Measurements from ENCODE around the gene PMCH. TPM values are rescaled to one million over a fixed set of nuclear protein-coding genes. Genes with fewer than 3 reads are reported as not detected.
"Not testable (repeated sequence)": the region's sequence is repeated elsewhere in the genome, so short reads cannot be mapped to it uniquely, and the experiment has no call there.

Gene PMCH
- polyA plus RNA-seq: not detected

DNA sequence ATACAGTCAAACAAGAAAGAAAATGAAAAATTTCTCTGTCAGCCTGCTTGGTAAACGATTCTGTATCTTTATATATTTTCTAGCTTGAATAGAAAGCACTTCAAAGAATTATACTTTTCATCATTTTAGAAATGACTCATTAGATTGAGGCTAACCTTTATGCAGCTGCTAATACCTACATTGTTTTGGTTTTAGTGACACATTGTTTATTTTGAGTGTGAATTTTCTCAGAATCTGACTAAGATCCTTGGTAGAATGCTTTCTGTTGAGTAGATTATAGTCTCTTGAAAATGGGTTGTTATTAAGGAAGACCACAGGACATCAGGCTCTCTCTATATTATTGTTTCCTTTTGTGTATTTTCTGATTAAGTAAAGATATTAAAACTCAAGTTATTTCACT is at the start of gene PMCH:
TSS of gene PMCH (minus strand) at position 45 of the 400 bp plus-strand sequence. CDS start 63 bp downstream, outside the sequence.
- no peak within 1 kb of the TSS for H3K27ac Mint-ChIP-seq
- no peaks in the 10 kb centered on the region for H3K9me3 Mint-ChIP-seq
- H3K27me3 Mint-ChIP-seq: no peaks in the 10 kb centered on the region
- no peak within 1 kb of the TSS for H3K4me3 Mint-ChIP-seq
- H3K4me1 Mint-ChIP-seq: peaks cover 0 to 3% (median 0%) of the 10 kb centered on the region in 3 donors
- H3K36me3 Mint-ChIP-seq: no peaks in the 10 kb centered on the region

DNA sequence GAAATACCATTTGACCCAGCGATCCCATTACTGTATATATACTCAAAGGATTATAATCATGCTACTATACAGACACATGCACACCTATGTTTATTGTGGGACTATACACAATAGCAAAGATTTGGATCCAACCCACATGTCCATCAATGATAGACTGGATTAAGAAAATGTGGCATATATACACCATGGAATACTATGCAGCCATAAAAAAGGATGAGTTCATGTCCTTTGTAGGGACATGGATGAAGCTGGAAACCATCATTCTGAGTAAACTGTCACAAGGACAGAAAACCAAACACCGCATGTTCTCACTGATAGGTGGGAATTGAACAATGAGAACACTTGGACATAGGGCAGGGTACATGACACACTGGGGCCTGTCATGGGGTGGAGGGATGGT is 43.2 kb upstream of the PMCH start:
- not testable (repeated sequence) for H3K36me3 Mint-ChIP-seq, H3K27ac Mint-ChIP-seq, H3K4me3 Mint-ChIP-seq, H3K4me1 Mint-ChIP-seq, H3K27me3 Mint-ChIP-seq
- H3K9me3 Mint-ChIP-seq: peaks cover 7 to 15% (median 10%) of the 10 kb centered on the region in 3 donors

- no peak overlapping the region for H3K4me3 Mint-ChIP-seq
These were observed 37.0 kb upstream of the PMCH start for GRCh38 chr12:102234599-102234998.

GRCh38 chr12:102232446-102232845 is 34.8 kb upstream of the PMCH start:
- peaks cover 1% of the 10 kb centered on the region for H3K27me3 Mint-ChIP-seq
- H3K4me3 Mint-ChIP-seq: no peak overlapping the region
- H3K9me3 Mint-ChIP-seq: peaks cover under 1 to 2% (median 2%) of the 10 kb centered on the region in 3 donors
- no peaks in the 10 kb centered on the region for H3K36me3 Mint-ChIP-seq
- H3K4me1 Mint-ChIP-seq: no peaks in the 10 kb centered on the region
- H3K27ac Mint-ChIP-seq: no peak overlapping the region

More at GRCh38 chr12:102234599-102234998, 37.0 kb upstream of the PMCH start:
- H3K27me3 Mint-ChIP-seq: peaks cover 3% of the 10 kb centered on the region
- peaks cover 5 to 7% (median 5%) of the 10 kb centered on the region in 3 donors for H3K9me3 Mint-ChIP-seq
- no peaks in the 10 kb centered on the region for H3K4me1 Mint-ChIP-seq
- no peak overlapping the region for H3K27ac Mint-ChIP-seq
- H3K36me3 Mint-ChIP-seq: peaks cover 3% of the 10 kb centered on the region

DNA sequence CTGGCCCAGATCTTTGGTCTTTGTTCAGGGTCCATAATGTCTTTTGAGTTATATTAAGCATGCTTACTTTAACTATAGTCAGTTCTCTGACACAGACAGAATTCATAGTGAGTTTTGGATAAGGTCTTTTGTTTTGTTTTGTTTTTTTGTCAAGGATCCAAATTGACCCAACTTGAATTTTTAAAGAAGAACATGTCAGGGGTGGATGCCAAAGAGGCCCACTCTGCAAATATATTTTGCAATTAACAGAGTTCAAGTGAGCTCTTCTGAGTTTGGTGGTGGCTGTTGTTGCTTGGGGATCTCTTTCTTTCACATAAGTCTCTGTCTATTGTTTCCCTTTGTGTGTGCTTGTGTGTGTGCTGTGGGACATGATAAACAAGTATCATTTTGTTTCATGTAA is 34.4 kb upstream of the PMCH start:
- Mint-ChIP-seq H3K36me3 (no peaks in the 10 kb centered on the region), H3K4me3 (no peak overlapping the region), H3K27ac (no peak overlapping the region), H3K4me1 (no peaks in the 10 kb centered on the region), H3K27me3 (peaks cover 1% of the 10 kb centered on the region), H3K9me3 (peaks cover 0 to 2% (median 0%) of the 10 kb centered on the region in 3 donors)

DNA sequence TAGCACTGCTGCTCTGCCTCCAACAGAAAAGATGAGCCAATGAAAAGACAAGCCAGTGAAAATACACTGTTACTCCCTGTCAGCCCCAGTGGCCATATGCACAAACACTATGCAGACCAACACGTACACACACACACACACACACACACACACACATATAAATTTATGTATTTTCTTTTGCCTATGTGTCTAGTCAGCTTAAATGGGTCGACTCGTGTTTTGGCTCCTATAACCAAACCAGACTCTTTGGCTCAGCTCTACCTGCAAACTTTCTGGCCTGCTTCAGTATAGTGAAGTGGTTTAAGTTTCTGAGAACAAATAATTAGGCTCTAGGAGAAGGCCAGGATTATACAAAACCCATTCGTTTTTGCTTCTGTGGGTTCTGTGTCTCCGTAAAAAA is 30.3 kb upstream of the PMCH start:
- Mint-ChIP-seq H3K9me3 (no peaks in the 10 kb centered on the region), H3K27ac (no peak overlapping the region), H3K36me3 (no peaks in the 10 kb centered on the region), H3K4me3 (no peak overlapping the region), H3K4me1 (no peaks in the 10 kb centered on the region), H3K27me3 (peaks cover 1% of the 10 kb centered on the region)

GRCh38 chr12:102220736-102221135 is 23.1 kb upstream of the PMCH start:
- H3K9me3 Mint-ChIP-seq: no peaks in the 10 kb centered on the region
- H3K27me3 Mint-ChIP-seq: no peaks in the 10 kb centered on the region
- no peaks in the 10 kb centered on the region for H3K4me1 Mint-ChIP-seq
- H3K4me3 Mint-ChIP-seq: no peak overlapping the region
- no peaks in the 10 kb centered on the region for H3K36me3 Mint-ChIP-seq
- H3K27ac Mint-ChIP-seq: no peak overlapping the region

DNA sequence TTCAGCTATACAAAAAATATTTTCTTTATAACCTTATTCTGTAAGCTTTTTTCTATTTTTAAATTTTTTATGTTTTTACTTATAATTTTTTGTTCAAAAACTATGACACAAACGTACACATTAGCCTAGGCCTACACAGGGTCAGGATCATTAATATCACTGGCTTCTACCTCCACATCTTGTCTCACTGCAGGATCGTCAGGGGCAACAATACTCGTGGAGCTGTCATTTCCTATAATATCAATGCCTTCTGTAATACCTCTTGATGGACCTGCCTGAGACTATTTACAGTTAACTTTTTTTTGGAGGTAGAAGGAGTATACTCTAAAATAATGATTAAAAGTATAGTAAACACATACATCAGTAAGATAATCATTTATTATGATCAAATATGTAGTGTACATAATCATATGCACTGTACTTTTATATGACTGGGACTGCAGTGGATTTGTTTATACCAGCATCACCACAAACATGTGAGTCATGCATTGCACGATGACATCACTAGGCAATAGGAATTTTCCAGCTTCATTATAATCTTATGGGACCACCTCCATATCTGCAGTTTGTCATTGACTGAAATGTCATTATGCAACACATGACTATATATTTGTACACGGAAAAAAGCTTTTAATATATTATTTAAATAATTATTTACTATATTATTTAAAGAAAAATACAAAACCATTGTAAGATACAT is 18.5 kb upstream of the PMCH start:
- Mint-ChIP-seq H3K4me3 (no peak overlapping the region), H3K27ac (no peak overlapping the region), H3K36me3 (no peaks in the 10 kb centered on the region), H3K27me3 (no peaks in the 10 kb centered on the region), H3K4me1 (no peaks in the 10 kb centered on the region), H3K9me3 (no peaks in the 10 kb centered on the region)

- Mint-ChIP-seq H3K4me3 (no peak overlapping the region), H3K36me3 (peaks cover 8% of the 10 kb centered on the region), H3K9me3 (peaks cover 2 to 14% (median 8%) of the 10 kb centered on the region in 3 donors), H3K27me3 (no peaks in the 10 kb centered on the region), H3K4me1 (no peaks in the 10 kb centered on the region), H3K27ac (no peak overlapping the region)
These were observed 6.4 kb upstream of the PMCH start for GRCh38 chr12:102204025-102204424.

DNA sequence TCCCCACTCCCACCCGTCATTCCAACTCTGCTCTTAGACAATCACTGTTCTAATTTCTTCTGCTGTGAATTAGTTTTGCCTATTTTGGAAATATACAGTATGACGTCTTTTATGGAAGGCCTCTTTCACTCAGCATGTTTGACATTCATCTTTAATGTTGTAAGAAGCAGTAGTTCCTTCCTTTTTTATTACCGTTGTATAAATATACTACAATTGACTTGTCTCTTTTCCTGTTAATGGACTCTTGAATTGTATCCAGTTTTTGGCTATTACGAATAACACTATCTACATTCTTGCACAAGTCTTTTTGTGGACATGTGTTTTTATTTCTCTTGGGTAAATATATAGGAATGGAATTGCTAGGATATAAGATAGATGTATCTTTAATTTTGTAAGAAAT is 4.9 kb upstream of the PMCH start:
- Mint-ChIP-seq H3K9me3 (peaks cover 0 to 8% (median 2%) of the 10 kb centered on the region in 3 donors), H3K4me1 (no peaks in the 10 kb centered on the region), H3K4me3 (no peak overlapping the region), H3K36me3 (peaks cover 8% of the 10 kb centered on the region), H3K27me3 (no peaks in the 10 kb centered on the region), H3K27ac (no peak overlapping the region)

GRCh38 chr12:102201436-102202061 is 3.9 kb upstream of the PMCH start:
- Mint-ChIP-seq H3K9me3 (peaks cover 0 to 4% (median 0%) of the 10 kb centered on the region in 3 donors), H3K27ac (no peak overlapping the region), H3K4me1 (peaks cover 0 to 1% (median 0%) of the 10 kb centered on the region in 3 donors), H3K4me3 (no peak overlapping the region), H3K36me3 (peaks cover 5% of the 10 kb centered on the region), H3K27me3 (no peaks in the 10 kb centered on the region)

DNA sequence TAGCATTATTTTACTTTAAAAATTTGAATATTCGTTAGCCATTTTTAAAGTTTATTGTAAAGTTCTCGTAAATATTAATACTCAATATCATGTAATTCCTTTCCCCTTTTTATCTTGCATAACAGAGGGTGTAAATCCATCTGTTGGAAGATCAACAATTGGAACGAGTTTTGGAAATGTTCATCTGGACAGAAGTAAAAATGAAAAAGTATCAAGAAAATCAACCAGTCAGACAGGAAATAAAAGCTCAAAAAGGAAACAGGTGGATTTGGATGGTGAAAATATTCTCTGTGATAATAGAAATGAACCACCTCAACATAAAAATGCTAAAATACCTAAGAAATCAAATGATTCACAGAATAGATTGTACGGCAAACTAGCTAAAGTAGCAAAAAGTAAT is 1.8 kb downstream of the PMCH start:
- H3K27ac Mint-ChIP-seq: no peak overlapping the region
- H3K36me3 Mint-ChIP-seq: no peaks in the 10 kb centered on the region
- H3K9me3 Mint-ChIP-seq: no peaks in the 10 kb centered on the region
- H3K4me1 Mint-ChIP-seq: peaks cover 0 to 3% (median 0%) of the 10 kb centered on the region in 3 donors
- H3K27me3 Mint-ChIP-seq: no peaks in the 10 kb centered on the region
- H3K4me3 Mint-ChIP-seq: no peak overlapping the region

- H3K36me3 Mint-ChIP-seq: peaks cover 3% of the 10 kb centered on the region
- H3K9me3 Mint-ChIP-seq: no peaks in the 10 kb centered on the region
- no peak overlapping the region for H3K27ac Mint-ChIP-seq
- H3K27me3 Mint-ChIP-seq: no peaks in the 10 kb centered on the region
- peaks cover 0 to 1% (median 0%) of the 10 kb centered on the region in 3 donors for H3K4me1 Mint-ChIP-seq
- H3K4me3 Mint-ChIP-seq: no peak overlapping the region
These were observed 15.0 kb downstream of the PMCH start for GRCh38 chr12:102182635-102183034.

DNA sequence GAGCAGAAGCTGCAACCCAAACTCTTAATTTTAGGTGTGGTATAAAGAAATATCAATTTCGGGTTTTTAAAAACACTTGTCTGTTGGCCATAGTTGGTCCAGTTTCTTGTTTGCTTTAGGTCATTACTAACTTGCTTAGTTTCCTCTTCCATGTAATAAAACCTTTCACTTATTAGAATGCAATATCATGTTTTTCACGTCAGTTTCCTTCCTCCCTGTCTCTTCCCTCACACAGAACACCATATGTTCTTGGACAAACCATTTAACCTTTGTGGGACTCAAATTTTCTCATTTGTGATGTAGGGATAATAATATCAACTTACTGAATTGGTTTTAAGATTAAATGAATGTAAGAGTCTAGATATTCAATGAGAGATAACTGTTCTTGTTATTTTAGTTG is 22.9 kb downstream of the PMCH start:
- no peak overlapping the region for H3K27ac Mint-ChIP-seq
- H3K9me3 Mint-ChIP-seq: no peaks in the 10 kb centered on the region
- H3K36me3 Mint-ChIP-seq: peaks cover 4% of the 10 kb centered on the region
- H3K27me3 Mint-ChIP-seq: no peaks in the 10 kb centered on the region
- no peaks in the 10 kb centered on the region for H3K4me1 Mint-ChIP-seq
- H3K4me3 Mint-ChIP-seq: no peak overlapping the region

DNA sequence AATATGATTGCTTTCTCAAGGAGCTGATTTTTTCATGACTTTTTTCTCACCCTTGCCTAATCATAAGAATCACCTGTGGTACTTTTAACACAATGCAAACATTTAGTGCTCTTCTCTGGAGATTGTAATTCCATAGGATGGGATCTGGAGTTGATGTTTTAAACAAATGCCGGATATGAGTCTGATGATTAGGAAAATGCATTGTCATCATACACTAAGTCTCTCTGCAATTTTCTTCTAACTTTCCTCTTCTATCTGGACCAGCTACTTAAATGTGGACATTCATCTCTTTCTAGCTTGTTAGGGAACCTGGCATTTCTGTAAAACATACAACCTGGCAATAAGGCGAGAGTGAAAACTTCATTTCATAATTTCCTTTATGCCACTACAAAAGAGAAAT is 23.5 kb downstream of the PMCH start:
- no peaks in the 10 kb centered on the region for H3K27me3 Mint-ChIP-seq
- no peak overlapping the region for H3K27ac Mint-ChIP-seq
- H3K4me1 Mint-ChIP-seq: no peaks in the 10 kb centered on the region
- no peaks in the 10 kb centered on the region for H3K9me3 Mint-ChIP-seq
- no peak overlapping the region for H3K4me3 Mint-ChIP-seq
- peaks cover 2% of the 10 kb centered on the region for H3K36me3 Mint-ChIP-seq

- Mint-ChIP-seq H3K9me3 (no peaks in the 10 kb centered on the region), H3K27ac (no peak overlapping the region), H3K27me3 (no peaks in the 10 kb centered on the region), H3K36me3 (peaks cover 2% of the 10 kb centered on the region), H3K4me1 (no peaks in the 10 kb centered on the region), H3K4me3 (no peak overlapping the region)
These were observed 25.2 kb downstream of the PMCH start for GRCh38 chr12:102172436-102172835.
